CD4-positive, alpha-beta T cell (primary cell): ENCODE results near the gene KDM5A. TPM values are rescaled to one million over a fixed set of nuclear protein-coding genes. Genes with fewer than 3 reads are reported as not detected.
"Not testable (repeated sequence)": the region's sequence is repeated elsewhere in the genome, so short reads cannot be mapped to it uniquely, and the experiment has no call there.

ENCODE experiments used
- ATAC-seq: fragments of 200-7000 bp; cut with Tn5 transposase; one replicate; pipeline ENCODE4 v1.10.0; 2022; ENCODE audit warnings: mild to moderate bottlenecking; ENCODE audit not compliant: poor library complexity
- CTCF ChIA-PET: fragments of 350-600 bp; sonication (Branson Sonifier 250); formaldehyde crosslinking; loops from one replicate; lab custom pipeline; 2021; ENCODE audit warnings: antibody characterized with exemption, inconsistent platforms; lab: Charles Lee
- POLR2A ChIA-PET: fragments of 350-600 bp; sonication (Branson Sonifier 250); formaldehyde crosslinking; loops from one replicate; lab custom pipeline; 2021; ENCODE audit warnings: antibody characterized with exemption, inconsistent platforms; lab: Charles Lee
- DNase-seq, 14 experiments: peaks; one replicate each; pipeline ENCODE4 v3.0.0-alpha.2; 2013 to 2020; ENCODE audit warnings: mixed read lengths in 2 of 14
- H3K27ac ChIP-seq, 2 donors: one replicate each; pipeline versions ENCODE4 v1.5.1 to v1.7.0; 2013; ENCODE audit warnings: low read length in 2 of 2, low read depth in 1 of 2, mild to moderate bottlenecking in 1 of 2
- H3K27me3 ChIP-seq, 2 experiments: 1 replicate in 1 of 2; 2 replicates in 1 of 2; pipeline versions ENCODE4 v1.6.1 to v1.7.0; 2013; ENCODE audit warnings: low read length in 2 of 2, control low read depth in 1 of 2, mild to moderate bottlenecking in 1 of 2, moderate library complexity in 1 of 2; ENCODE audit not compliant: insufficient read depth in 2 of 2, control insufficient read depth in 1 of 2
- H3K36me3 ChIP-seq: one replicate; pipeline ENCODE4 v1.6.1; 2013; ENCODE audit warnings: low read length, control low read depth; ENCODE audit not compliant: insufficient read depth
- H3K4me1 ChIP-seq: one replicate; pipeline ENCODE4 v1.6.1; 2013; ENCODE audit warnings: low read length, control low read depth; ENCODE audit not compliant: insufficient read depth
- H3K4me3 ChIP-seq: one replicate; pipeline ENCODE4 v1.5.1; 2013; ENCODE audit warnings: mild to moderate bottlenecking, low read length, moderate library complexity
- H3K9me3 ChIP-seq, 2 experiments: 1 replicate in 1 of 2; 2 replicates in 1 of 2; pipeline versions ENCODE4 v1.6.1 to v1.7.0; 2013; ENCODE audit warnings: low read length in 2 of 2, mild to moderate bottlenecking in 2 of 2, control low read depth in 1 of 2, moderate library complexity in 1 of 2; ENCODE audit not compliant: control insufficient read depth in 1 of 2, insufficient read depth in 1 of 2
- H3K27ac Mint-ChIP-seq: one replicate; pipeline ENCODE4 v1.8.0; 2020; ENCODE audit warnings: mixed read lengths
- H3K27me3 Mint-ChIP-seq: one replicate; pipeline ENCODE4 v1.8.0; 2021; ENCODE audit warnings: mixed read lengths
- H3K36me3 Mint-ChIP-seq: one replicate; pipeline ENCODE4 v1.8.0; 2021; ENCODE audit warnings: low read depth, mixed read lengths
- H3K4me1 Mint-ChIP-seq: one replicate; pipeline ENCODE4 v1.8.0; 2021; ENCODE audit warnings: low read depth, mixed read lengths
- H3K4me3 Mint-ChIP-seq: one replicate; pipeline ENCODE4 v1.8.0; 2020; ENCODE audit warnings: mild to moderate bottlenecking, mixed read lengths
- H3K9me3 Mint-ChIP-seq: one replicate; pipeline ENCODE4 v1.8.0; 2020; ENCODE audit warnings: mixed read lengths
- intact Hi-C, 2 experiments: fragments of 100-400 bp; cut with DNase I in 1 of 2; cut with micrococcal nuclease in 1 of 2; formaldehyde crosslinking; loops; one replicate each; pipeline versions ENCODE4 v1.15.1 to v1.9.0; 2023 to 2025; cut with DNase I, micrococcal nuclease
- total RNA-seq, 174 experiments: library from RNA in 2 of 174; stranded (reverse) in 2 of 174; gene quantifications; one replicate each; pipeline ENCODE4 v1.2.3 and lab custom pipeline; 2021 to 2026
- TF ChIP-seq, protein P1 (sequence below): fragments of 200-600 bp; IDR thresholded peaks from one replicate; pipeline ENCODE4 v1.8.0; 2022; ENCODE audit warnings: antibody characterized with exemption, mild to moderate bottlenecking

The KDM5A gene
- total RNA-seq, 2 experiments from 2014 or later = 149 to 151 TPM

DNA sequence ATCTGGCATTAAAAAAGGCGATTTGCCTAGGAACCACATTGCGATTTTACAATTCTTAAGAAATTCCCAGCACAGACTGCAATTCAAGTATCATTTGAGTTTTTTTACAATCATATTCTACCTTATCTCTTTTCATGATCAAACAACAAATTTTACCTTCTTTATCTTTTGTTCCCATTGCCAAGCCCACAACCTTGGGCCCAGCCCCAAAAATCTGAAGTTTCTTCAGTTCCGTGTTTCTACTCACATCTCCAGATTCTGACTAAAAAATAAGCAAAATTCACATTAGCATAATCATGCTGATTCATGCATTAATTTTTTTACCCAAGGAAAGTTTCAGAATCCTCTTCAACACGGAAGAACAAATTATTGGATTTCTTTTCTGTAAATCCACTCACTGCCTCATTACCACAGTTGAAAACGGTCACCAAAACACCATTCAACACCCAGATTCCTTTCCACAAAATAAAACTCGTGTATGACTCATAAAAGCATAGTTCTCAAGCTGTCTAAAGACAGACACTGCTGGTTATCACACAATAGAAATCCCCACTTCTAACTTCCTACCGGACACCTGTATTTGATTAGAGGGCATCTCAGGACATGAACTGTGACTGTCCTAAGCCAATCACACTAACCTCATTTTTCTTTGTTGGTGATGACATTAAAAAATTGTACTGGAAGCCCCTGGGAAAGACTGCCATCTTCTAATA, 32.7 kb downstream of the KDM5A start:
- Histone ChIP-seq H3K27me3 (no peaks in the 10 kb centered on the region), H3K9me3 (peaks cover 0 to 9% of the 10 kb centered on the region in 2 experiments), H3K27ac (no peak overlapping the region), H3K4me3 (no peak overlapping the region), H3K36me3 (peaks cover 87% of the 10 kb centered on the region), H3K4me1 (no peaks in the 10 kb centered on the region)
- H3K36me3 Mint-ChIP-seq = peaks cover 99% of the 10 kb centered on the region
- no peaks in the 10 kb centered on the region for H3K27me3 Mint-ChIP-seq
- TF ChIP-seq, protein P1, sequence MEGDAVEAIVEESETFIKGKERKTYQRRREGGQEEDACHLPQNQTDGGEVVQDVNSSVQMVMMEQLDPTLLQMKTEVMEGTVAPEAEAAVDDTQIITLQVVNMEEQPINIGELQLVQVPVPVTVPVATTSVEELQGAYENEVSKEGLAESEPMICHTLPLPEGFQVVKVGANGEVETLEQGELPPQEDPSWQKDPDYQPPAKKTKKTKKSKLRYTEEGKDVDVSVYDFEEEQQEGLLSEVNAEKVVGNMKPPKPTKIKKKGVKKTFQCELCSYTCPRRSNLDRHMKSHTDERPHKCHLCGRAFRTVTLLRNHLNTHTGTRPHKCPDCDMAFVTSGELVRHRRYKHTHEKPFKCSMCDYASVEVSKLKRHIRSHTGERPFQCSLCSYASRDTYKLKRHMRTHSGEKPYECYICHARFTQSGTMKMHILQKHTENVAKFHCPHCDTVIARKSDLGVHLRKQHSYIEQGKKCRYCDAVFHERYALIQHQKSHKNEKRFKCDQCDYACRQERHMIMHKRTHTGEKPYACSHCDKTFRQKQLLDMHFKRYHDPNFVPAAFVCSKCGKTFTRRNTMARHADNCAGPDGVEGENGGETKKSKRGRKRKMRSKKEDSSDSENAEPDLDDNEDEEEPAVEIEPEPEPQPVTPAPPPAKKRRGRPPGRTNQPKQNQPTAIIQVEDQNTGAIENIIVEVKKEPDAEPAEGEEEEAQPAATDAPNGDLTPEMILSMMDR = no peak
- H3K9me3 Mint-ChIP-seq = no peaks in the 10 kb centered on the region
- no peak overlapping the region for H3K27ac Mint-ChIP-seq
- H3K4me3 Mint-ChIP-seq = no peak overlapping the region
- DNase-seq (no peak), ATAC-seq (no peak)
- CTCF ChIA-PET = no interaction called here
- peaks cover 21% of the 10 kb centered on the region for H3K4me1 Mint-ChIP-seq
- intact Hi-C loops = no loop called here
- POLR2A ChIA-PET = no interaction called here

DNA sequence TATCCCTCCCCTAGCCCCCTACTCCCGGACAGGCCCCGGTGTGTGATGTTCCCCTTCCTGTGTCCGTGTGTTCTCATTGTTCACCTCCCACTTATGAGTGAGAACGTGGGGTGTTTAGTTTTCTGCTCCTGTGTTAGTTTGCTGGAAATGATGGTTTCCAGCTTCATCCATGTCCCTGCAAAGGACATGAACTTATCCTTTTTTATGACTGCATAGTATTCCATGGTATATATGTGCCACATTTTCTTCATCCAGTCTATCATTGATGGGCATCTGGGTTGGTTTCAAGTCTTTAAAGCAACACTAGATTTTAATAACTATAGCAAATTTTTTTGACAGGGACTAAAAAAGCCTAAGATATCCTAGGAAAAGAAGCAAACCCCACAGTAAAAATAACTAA, 37.9 kb downstream of the KDM5A start:
- H3K27me3 ChIP-seq, intact Hi-C loops, H3K4me3 ChIP-seq, H3K27ac ChIP-seq, H3K4me3 Mint-ChIP-seq, CTCF ChIA-PET, DNase-seq, H3K9me3 Mint-ChIP-seq, H3K27me3 Mint-ChIP-seq, ATAC-seq, H3K9me3 ChIP-seq, H3K27ac Mint-ChIP-seq, H3K4me1 ChIP-seq: not testable (repeated sequence)
- peaks cover 19% of the 10 kb centered on the region for H3K4me1 Mint-ChIP-seq
- peaks cover 99% of the 10 kb centered on the region for H3K36me3 Mint-ChIP-seq
- POLR2A ChIA-PET = interaction anchor here (1.0 kb wide), 1 partner anchor 11 kb away, joined by 5 read pairs; no protein-coding TSS in a partner anchor
- H3K36me3 ChIP-seq = peaks cover 75% of the 10 kb centered on the region

- CTCF ChIA-PET, H3K27ac Mint-ChIP-seq, H3K4me3 Mint-ChIP-seq, H3K4me1 ChIP-seq, H3K9me3 Mint-ChIP-seq, H3K27ac ChIP-seq, POLR2A ChIA-PET, H3K27me3 ChIP-seq, intact Hi-C loops, H3K9me3 ChIP-seq, ATAC-seq, H3K27me3 Mint-ChIP-seq, DNase-seq, H3K4me3 ChIP-seq: not testable (repeated sequence)
- H3K36me3 Mint-ChIP-seq = peaks cover 99% of the 10 kb centered on the region
- H3K4me1 Mint-ChIP-seq = peaks cover 35% of the 10 kb centered on the region
- peaks cover 59% of the 10 kb centered on the region for H3K36me3 ChIP-seq
Observed at GRCh38 chr12:349625-350024, 39.5 kb downstream of the KDM5A start.

DNA sequence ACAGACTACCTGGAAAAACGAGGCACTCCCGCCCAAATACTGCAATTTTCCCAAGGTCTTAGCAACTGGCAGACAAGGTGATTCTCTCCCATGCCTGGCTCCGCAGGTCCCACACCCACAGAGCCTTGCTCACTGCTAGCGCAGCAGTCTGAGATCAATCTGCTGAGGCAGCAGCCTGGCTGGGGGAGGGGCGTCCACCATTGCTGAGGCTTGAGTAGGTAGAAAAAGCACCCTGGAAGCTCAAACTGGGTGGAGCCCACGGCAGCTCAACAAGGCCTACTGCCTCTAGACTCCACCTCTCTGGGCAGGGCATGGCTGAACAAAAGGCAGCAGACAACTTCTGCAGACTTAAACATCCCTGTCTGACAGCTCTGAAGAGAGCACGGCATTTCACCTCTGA, 46.1 kb downstream of the KDM5A start:
- H3K27me3 ChIP-seq, H3K27me3 Mint-ChIP-seq, H3K4me1 ChIP-seq, intact Hi-C loops, H3K4me3 ChIP-seq, ATAC-seq, H3K9me3 ChIP-seq, H3K27ac Mint-ChIP-seq, H3K9me3 Mint-ChIP-seq, POLR2A ChIA-PET, H3K4me3 Mint-ChIP-seq, CTCF ChIA-PET, H3K27ac ChIP-seq: not testable (repeated sequence)
- Mint-ChIP-seq H3K4me1 (peaks cover 57% of the 10 kb centered on the region), H3K36me3 (peaks cover 100% of the 10 kb centered on the region)
- peak in 1 of 14 experiments; percentile 11 for DNase-seq
- H3K36me3 ChIP-seq = peaks cover 40% of the 10 kb centered on the region
